ENCODE measurements around the gene OSTC.
A peak's percentile ranks its signal among the peaks of the same experiment; 100 is the strongest.
"Not testable (repeated sequence)": the region's sequence is repeated elsewhere in the genome, so short reads cannot be mapped to it uniquely, and the experiment has no call there.

Gene OSTC

GRCh38 chr4:108649863-108650211 lies 562 bp upstream of the OSTC start:
- no peak for DNase-seq

- DNase-seq = peak; percentile 71
Observed at GRCh38 chr4:108651014-108651791, 804 bp downstream of the OSTC start.

- DNase-seq = no peak
Observed at GRCh38 chr4:108662629-108663028, 12.2 kb downstream of the OSTC start.

- DNase-seq = no peak
Observed at GRCh38 chr4:108674356-108674977, 24.1 kb downstream of the OSTC start.

GRCh38 chr4:108681321-108681809 lies 31.0 kb downstream of the OSTC start:
- no peak for DNase-seq

GRCh38 chr4:108683479-108683878 lies 33.1 kb downstream of the OSTC start:
- DNase-seq = peak; percentile 51

GRCh38 chr4:108685036-108685686 lies 34.8 kb downstream of the OSTC start:
- peak; percentile 24 for DNase-seq

GRCh38 chr4:108690738-108691137 lies 40.3 kb downstream of the OSTC start:
- no peak for DNase-seq

GRCh38 chr4:108693211-108693610 lies 42.8 kb downstream of the OSTC start:
- DNase-seq = peak; percentile 25

- peak; percentile 25 for DNase-seq
Observed at GRCh38 chr4:108693819-108694218, 43.4 kb downstream of the OSTC start.

GRCh38 chr4:108694423-108694822 lies 44.0 kb downstream of the OSTC start:
- DNase-seq = no peak

- DNase-seq = no peak
Observed at GRCh38 chr4:108695062-108695461, 44.7 kb downstream of the OSTC start.

GRCh38 chr4:108696160-108696559 lies 45.8 kb downstream of the OSTC start:
- DNase-seq = no peak

GRCh38 chr4:108700081-108700757 lies 49.8 kb downstream of the OSTC start:
- DNase-seq = peak; percentile 76

GRCh38 chr4:108702960-108703359 lies 52.6 kb downstream of the OSTC start:
- peak; percentile 19 for DNase-seq

GRCh38 chr4:108703370-108703769 lies 53.0 kb downstream of the OSTC start:
- no peak for DNase-seq

GRCh38 chr4:108703966-108704365 lies 53.6 kb downstream of the OSTC start:
- DNase-seq = no peak

- no peak for DNase-seq
Observed at GRCh38 chr4:108706289-108706688, 55.9 kb downstream of the OSTC start.

- no peak for DNase-seq
Observed at GRCh38 chr4:108709234-108709633, 58.8 kb downstream of the OSTC start.

GRCh38 chr4:108709722-108710121 lies 59.3 kb downstream of the OSTC start:
- no peak for DNase-seq

GRCh38 chr4:108710578-108710977 lies 60.2 kb downstream of the OSTC start:
- DNase-seq = not testable (repeated sequence)

- no peak for DNase-seq
Observed at GRCh38 chr4:108714880-108715279, 64.5 kb downstream of the OSTC start.

GRCh38 chr4:108716340-108716739 lies 65.9 kb downstream of the OSTC start:
- DNase-seq = no peak

Measured in fibroblast of skin of right biceps (primary cell).